Right cardiac atrium (tissue), 5 donors: ENCODE data around the gene YY2. TPM values are rescaled to one million over a fixed set of nuclear protein-coding genes. Genes with fewer than 3 reads are reported as not detected.
"Not testable (repeated sequence)": the region's sequence is repeated elsewhere in the genome, so short reads cannot be mapped to it uniquely, and the experiment has no call there.

ENCODE experiments used
- ATAC-seq, 2 donors: fragments of 200-7000 bp; cut with Tn5 transposase; one replicate each; pipeline versions ENCODE4 v1.8.0 to v1.9.1; 2020; ENCODE audit warnings: moderate library complexity in 2 of 2, mild to moderate bottlenecking in 1 of 2
- DNase-seq, 3 donors: peaks; one replicate each; pipeline ENCODE4 v3.0.0-alpha.2; 2020
- H3K27ac ChIP-seq: one replicate; pipeline ENCODE4 v1.5.1; 2013; ENCODE audit warnings: mild to moderate bottlenecking, low read length, control low read depth, moderate library complexity
- H3K27me3 ChIP-seq: one replicate; pipeline ENCODE4 v1.6.1; 2013; ENCODE audit not compliant: control insufficient read depth, insufficient read depth
- H3K4me1 ChIP-seq: one replicate; pipeline ENCODE4 v1.6.1; 2013; ENCODE audit warnings: low read length; ENCODE audit not compliant: control insufficient read depth, insufficient read depth
- H3K4me3 ChIP-seq: one replicate; pipeline ENCODE4 v1.5.1; 2013; ENCODE audit warnings: low read length, control low read depth
- H3K9me3 ChIP-seq: one replicate; pipeline ENCODE4 v1.6.1; 2013; ENCODE audit warnings: low read length; ENCODE audit not compliant: control insufficient read depth
- WGBS: extraction: QIAGEN DNeasy Blood & Tissue Kit; methylation state at CpG from one replicate; pipeline ENCODE4 v1.1.7; 2013; 5-methylcytosine and 5-hydroxymethylcytosine counted together
- intact Hi-C, 4 donors: fragments of 100-400 bp; cut with DNase I; formaldehyde crosslinking; loops; one replicate each; pipeline versions ENCODE4 v1.11.0 to v1.14.0; 2022 to 2023
- long read RNA-seq, 4 donors: library from polyadenylated mRNA; unstranded; transcript quantifications; one replicate each; pipeline ENCODE4 v2.0.0, GENCODE V29; 2020 to 2021
- polyA plus RNA-seq: library from polyadenylated mRNA; stranded (reverse); fragments of 200-250 nt; gene quantifications from one replicate; pipeline ENCODE4 v1.2.3, GENCODE V29; 2013
- total RNA-seq, 4 donors: library from RNA; stranded (reverse); fragmentation: NEBNext Ultra II Directional; extraction: Animal tissue kit (Norgen Biotek cat#: 25700); gene quantifications; one replicate each; pipeline ENCODE4 v1.2.1, GENCODE V29; 2021
- donor health status: healthy with polysubstance abuse.
- donor health status: DM: no; HTN: yes; CAD: no.
- donor health status: DM: no; HTN: no; CAD: no.
- donor health status: DM: no; HTN: yes; CAD: no; lungs with severe emphysema.
- donor health status: DM: yes; HTN: yes; CAD: no.

Gene YY2
- total RNA-seq = under 1 TPM; 0.43 to 0.91 (median 0.53) TPM
- polyA plus RNA-seq = 0.57 TPM
- long read RNA-seq, donor 1, partial matches to known transcripts = 0 of 1 reads
- long read RNA-seq, donor 1, other reads (novel, unspliced or antisense) = 0 of 1 reads
- long read RNA-seq, donor 2 = 0 reads
- long read RNA-seq, donor 3 = 0 reads
- long read RNA-seq, donor 4 = 0 reads

- Histone ChIP-seq H3K4me3 (no peak within 1 kb of the TSS), H3K27ac (no peak within 1 kb of the TSS), H3K4me1 (no peaks in the 10 kb centered on the region), H3K27me3 (no peaks in the 10 kb centered on the region), H3K9me3 (no peaks in the 10 kb centered on the region)
- no peak for DNase-seq
- 97% methylated on average over 29 of the region's 29 CpGs for WGBS
- ATAC-seq = no peak
- intact Hi-C loops = no loop called here
These were observed at the start of gene YY2 for GRCh38 chrX:21855937-21856415. Gene YY2 (plus strand): TSS chrX:21855987. CDS start chrX:21856485, 498 bp downstream.

GRCh38 chrX:21806691-21807090, 49.1 kb upstream of the YY2 start:
- no peaks in the 10 kb centered on the region for H3K27me3 ChIP-seq
- no peaks in the 10 kb centered on the region for H3K9me3 ChIP-seq
- H3K27ac ChIP-seq = no peak overlapping the region
- ATAC-seq = no peak
- DNase-seq = no peak
- intact Hi-C loops = no loop called here
- H3K4me3 ChIP-seq = no peak overlapping the region
- no peaks in the 10 kb centered on the region for H3K4me1 ChIP-seq

DNA sequence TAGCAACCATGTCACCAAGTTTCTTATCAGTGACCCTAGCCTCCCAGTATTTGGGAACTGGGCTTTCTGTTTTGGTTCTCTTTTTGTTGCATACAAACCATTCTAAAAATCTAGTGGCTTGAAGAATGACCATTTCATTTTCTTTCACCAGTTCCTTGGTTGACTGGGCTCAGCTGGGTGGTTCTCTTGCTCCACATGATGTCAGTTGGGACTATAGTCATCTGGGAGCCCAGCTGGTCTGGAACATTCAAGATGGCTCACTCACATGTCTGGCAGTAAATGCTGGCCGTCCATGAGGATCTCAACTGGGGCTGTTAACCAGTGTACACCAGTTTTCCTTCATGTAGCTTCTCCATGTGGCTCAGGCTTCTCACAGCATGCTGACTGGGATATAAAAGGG, 44.0 kb upstream of the YY2 start:
- Histone ChIP-seq H3K4me3 (no peak overlapping the region), H3K27me3 (no peaks in the 10 kb centered on the region), H3K27ac (no peak overlapping the region), H3K4me1 (no peaks in the 10 kb centered on the region), H3K9me3 (no peaks in the 10 kb centered on the region)
- ATAC-seq (no peak), DNase-seq (no peak)
- intact Hi-C loops = no loop called here
- WGBS = 83% methylated on average over 1 of the region's 1 CpG

DNA sequence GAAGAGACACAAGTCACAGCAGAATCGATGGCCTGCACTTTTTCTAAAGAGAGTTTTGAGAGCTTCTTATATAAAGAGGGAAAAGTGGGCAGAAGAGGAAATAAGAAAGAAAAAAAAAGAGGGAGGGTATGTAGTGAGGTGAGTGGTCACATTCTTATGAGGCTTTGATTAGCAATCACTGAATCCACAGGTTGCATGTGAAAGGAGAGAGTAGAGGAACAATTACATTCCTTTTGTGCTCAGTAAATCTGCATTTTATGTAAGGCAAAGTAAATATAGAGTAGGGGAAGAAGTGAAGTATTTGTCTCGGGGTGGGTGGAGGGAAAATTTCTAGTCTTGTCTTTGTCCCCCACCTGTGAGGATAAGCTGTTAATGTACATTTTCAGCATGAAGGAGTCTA, 43.2 kb upstream of the YY2 start:
- no peaks in the 10 kb centered on the region for H3K27me3 ChIP-seq
- whole genome bisulfite sequencing = 72% methylated on average over 2 of the region's 2 CpGs
- no peak for ATAC-seq
- no peaks in the 10 kb centered on the region for H3K4me1 ChIP-seq
- intact Hi-C loops = no loop called here
- no peak overlapping the region for H3K4me3 ChIP-seq
- DNase-seq = no peak
- H3K9me3 ChIP-seq = no peaks in the 10 kb centered on the region
- H3K27ac ChIP-seq = no peak overlapping the region

DNA sequence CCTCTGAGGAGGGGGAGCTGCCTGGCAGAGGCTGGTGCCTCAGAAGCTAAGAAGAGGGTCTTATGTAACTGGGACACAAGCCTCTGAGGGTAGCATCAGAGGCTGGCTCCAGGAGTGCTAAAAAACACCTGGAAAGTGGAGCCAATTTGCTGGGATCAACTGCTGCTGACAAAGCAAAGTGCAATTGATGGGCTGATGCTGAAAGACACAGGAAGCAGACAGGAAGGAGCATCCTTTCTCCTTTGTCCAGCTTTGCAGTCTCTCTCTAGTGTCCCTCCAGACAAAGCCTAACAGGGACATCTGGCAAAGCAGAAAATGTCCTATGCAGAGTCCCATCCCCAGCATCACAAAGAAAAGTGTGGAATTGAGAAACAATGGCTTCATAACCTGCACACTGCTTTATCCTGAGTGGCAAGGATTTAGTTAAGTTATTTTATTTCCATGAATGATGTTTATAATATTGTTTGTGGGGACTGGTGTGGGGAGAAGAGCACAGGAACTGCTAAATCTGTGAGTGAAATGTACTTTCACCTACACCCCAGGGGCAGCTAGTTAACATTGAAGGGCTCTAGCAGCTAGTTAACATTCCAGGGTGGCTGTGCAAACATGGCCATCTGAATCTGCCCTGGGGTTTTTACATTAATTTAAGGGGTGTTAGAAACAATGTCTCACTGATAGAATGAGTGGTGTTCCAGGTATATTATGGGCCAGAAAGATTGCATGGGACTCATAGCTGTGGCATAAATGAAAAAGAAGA, 42.0 kb upstream of the YY2 start:
- DNase-seq (no peak), ATAC-seq (no peak)
- no peak overlapping the region for H3K27ac ChIP-seq
- no peaks in the 10 kb centered on the region for H3K27me3 ChIP-seq
- H3K4me3 ChIP-seq = no peak overlapping the region
- H3K4me1 ChIP-seq = no peaks in the 10 kb centered on the region
- no peaks in the 10 kb centered on the region for H3K9me3 ChIP-seq
- intact Hi-C loops = no loop called here

- Histone ChIP-seq H3K27me3 (no peaks in the 10 kb centered on the region), H3K9me3 (no peaks in the 10 kb centered on the region), H3K4me1 (no peaks in the 10 kb centered on the region), H3K4me3 (no peak overlapping the region), H3K27ac (no peak overlapping the region)
- DNase-seq = no peak
- 87% methylated on average over 5 of the region's 5 CpGs for WGBS
- intact Hi-C loops = no loop called here
- ATAC-seq = no peak
These were observed 39.7 kb upstream of the YY2 start for GRCh38 chrX:21816136-21816535.

GRCh38 chrX:21820170-21820569, 35.6 kb upstream of the YY2 start:
- H3K9me3 ChIP-seq, H3K4me1 ChIP-seq, DNase-seq, intact Hi-C loops, H3K4me3 ChIP-seq, ATAC-seq, H3K27ac ChIP-seq, H3K27me3 ChIP-seq: not testable (repeated sequence)
- WGBS = 90% methylated on average over 1 of the region's 1 CpG

DNA sequence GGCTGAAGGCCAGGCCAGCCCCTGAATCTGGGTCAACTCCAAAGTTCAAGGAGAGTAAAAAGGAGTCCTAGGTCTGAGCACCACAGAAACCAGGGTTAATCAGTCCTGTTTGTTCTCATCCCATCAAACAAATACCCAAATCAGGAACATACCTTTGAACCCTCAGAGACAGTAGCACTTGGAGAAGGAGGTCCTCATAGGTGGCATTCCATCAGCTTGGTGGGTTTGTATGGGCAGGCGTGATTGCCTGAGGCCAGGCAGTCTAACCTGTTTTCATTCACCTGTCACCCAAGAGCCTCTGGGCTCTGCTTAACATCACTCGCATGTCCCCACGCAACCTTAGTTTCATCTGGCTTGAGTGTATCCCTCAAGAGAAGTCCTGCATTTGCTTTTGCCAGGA, 33.9 kb upstream of the YY2 start:
- intact Hi-C loops = no loop called here
- no peak for ATAC-seq

DNA sequence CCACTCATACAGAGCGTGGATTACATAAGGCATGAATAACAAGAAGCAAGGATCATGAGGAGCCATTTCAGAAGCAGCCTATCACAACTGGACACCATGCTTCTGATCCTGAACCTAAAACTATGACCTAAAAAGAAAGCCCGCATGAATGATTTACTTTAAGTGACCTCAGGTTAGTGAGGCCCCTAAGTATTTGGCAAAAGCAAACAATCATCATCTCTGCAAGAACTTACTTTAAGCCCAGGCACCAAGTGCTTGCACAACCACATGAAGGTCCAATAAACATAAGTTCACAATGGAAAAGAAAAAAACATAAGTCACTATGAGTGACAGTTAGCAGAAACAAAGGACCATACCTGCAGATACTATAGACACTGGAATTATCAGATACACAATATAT, 24.3 kb upstream of the YY2 start:
- ATAC-seq (no peak), DNase-seq (no peak)
- no peaks in the 10 kb centered on the region for H3K4me1 ChIP-seq
- H3K9me3 ChIP-seq = no peaks in the 10 kb centered on the region
- H3K4me3 ChIP-seq = no peak overlapping the region
- no peak overlapping the region for H3K27ac ChIP-seq
- no peaks in the 10 kb centered on the region for H3K27me3 ChIP-seq
- WGBS = 82% methylated on average over 2 of the region's 2 CpGs
- intact Hi-C loops = loop anchor here in 1 of 4 donors (10.0 kb wide), 1 partner anchor 77 kb away; the partner anchor contains the start of gene SMPX

More for the DNA sequence above, 33.9 kb upstream of the YY2 start:
- Histone ChIP-seq H3K27ac (no peak overlapping the region), H3K4me3 (no peak overlapping the region), H3K4me1 (no peaks in the 10 kb centered on the region), H3K9me3 (no peaks in the 10 kb centered on the region), H3K27me3 (no peaks in the 10 kb centered on the region)
- DNase-seq = no peak
- 82% methylated on average over 3 of the region's 3 CpGs for WGBS

DNA sequence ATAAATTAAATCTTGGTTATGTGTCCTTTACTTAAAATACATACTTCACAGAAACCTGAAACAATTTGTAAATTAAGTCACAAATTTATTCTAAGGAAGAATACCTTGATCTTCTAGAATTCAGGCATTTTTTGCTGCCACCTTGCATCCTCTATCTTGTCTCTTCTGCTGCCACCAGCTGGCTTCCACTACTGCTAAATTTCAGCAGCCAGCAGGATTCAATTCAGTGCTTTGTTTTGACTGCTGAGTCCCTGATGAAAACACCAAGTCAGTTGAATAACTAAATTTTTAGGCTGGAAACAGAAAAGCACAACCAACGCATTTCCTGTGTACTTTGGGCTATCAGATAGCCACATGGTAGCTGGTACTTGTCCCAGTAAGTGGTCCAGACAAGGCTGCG, 18.7 kb upstream of the YY2 start:
- Histone ChIP-seq H3K27me3 (no peaks in the 10 kb centered on the region), H3K4me3 (no peak overlapping the region), H3K4me1 (peaks cover 2% of the 10 kb centered on the region), H3K9me3 (no peaks in the 10 kb centered on the region), H3K27ac (no peak overlapping the region)
- intact Hi-C loops = loop anchor here in 1 of 4 donors (10.0 kb wide), 1 partner anchor 82 kb away; the partner anchor contains the start of gene SMPX
- ATAC-seq (no peak), DNase-seq (no peak)
- WGBS = 45% methylated on average over 2 of the region's 2 CpGs

DNA sequence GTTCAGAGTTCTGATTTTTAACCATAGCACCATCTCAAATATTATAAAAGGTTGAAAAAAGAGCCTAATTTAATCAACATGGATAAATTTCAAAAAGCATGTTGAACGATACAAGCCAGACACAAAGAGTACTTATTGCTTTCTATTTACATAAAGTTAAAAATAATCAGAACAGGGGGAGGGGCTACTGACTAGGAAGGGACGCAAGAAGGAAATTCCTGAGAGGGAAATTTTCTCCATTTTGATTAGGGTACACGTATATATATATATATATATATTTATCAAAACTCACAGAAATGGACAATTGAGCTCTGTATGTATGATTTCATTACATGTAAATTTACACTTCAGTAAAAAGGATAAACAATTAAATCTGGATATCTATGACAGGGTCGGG, 16.9 kb upstream of the YY2 start:
- WGBS = 1% methylated on average over 4 of the region's 4 CpGs
- Histone ChIP-seq H3K4me3 (peak overlapping the region; percentile 63), H3K27ac (peak overlapping the region; percentile 81), H3K27me3 (no peaks in the 10 kb centered on the region), H3K9me3 (no peaks in the 10 kb centered on the region), H3K4me1 (peaks cover 2% of the 10 kb centered on the region)
- intact Hi-C loops = loop anchor here in 1 of 4 donors (10.0 kb wide), 1 partner anchor 84 kb away; the partner anchor contains the start of gene SMPX
- DNase-seq = no peak
- ATAC-seq = peak in 1 of 2 donors; percentile 34
